K562 treated with DMSO at 1 percent for 24 hours (cell line): ENCODE measurements around the gene STXBP5. TPM values are rescaled to one million over a fixed set of nuclear protein-coding genes. Genes with fewer than 3 reads are reported as not detected.

Experiments
- total RNA-seq: library from RNA; unstranded; fragments of 300-600 nt; gene quantifications from 2 replicates; pipeline ENCODE4 v1.2.3, GENCODE V29; 2022; ENCODE audit warnings: low read depth; ENCODE audit not compliant: insufficient read depth

The STXBP5 gene
- 23.3 and 29.6 TPM in 2 replicates for total RNA-seq

DNA sequence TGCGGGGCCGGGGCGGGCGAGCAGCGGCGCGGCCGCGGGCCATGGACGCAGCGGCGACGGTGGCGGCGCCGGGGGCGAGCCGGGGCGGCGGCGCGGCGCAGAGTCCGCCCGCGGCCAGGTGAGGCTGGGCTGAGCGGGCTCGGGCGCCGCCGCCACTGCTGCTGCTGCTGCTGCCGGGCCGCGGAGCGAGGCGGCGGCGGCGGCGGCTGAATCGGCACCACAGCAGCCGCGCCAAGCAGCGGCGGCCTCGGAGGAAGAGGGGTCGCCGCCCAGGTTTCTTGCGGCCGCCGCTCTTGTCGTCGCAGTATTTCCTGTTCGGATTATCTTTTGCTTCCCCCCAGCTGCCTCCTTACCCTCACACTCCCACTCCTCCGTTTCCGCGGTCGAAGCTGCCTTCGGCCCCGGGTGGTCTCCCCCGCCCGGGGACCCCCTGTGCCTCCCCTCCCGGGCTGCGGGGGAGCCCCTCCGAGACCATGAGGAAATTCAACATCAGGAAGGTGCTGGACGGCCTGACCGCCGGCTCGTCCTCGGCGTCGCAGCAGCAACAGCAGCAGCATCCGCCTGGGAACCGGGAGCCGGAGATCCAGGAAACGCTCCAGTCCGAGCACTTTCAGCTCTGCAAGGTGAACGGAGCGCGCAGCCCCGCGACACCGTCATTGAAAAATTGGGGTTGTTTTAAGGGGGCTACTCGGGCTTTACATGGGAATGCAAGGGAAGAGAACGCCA lies at the start of gene STXBP5:
Gene STXBP5 (plus strand): TSS at position 358 of the 726 bp plus-strand sequence. CDS start 116 bp downstream, at position 474.

